Smooth muscle cell (in vitro differentiated cells): ENCODE measurements around the gene ZDHHC20. TPM values are rescaled to one million over a fixed set of nuclear protein-coding genes. Genes with fewer than 3 reads are reported as not detected.

Experiments used
- DNase-seq: peaks from one replicate; lab custom pipeline; 2025; ENCODE audit not compliant: unreplicated experiment; lab: John Stamatoyannopoulos, UW
- H2AFZ ChIP-seq: fragments of 200-600 bp; sonication (generic); 2 replicates; pipeline ENCODE4 v1.6.0; 2016; ENCODE audit warnings: antibody characterized with exemption, low read depth, mild to moderate bottlenecking
- H3F3A ChIP-seq: fragments of 200-600 bp; sonication (generic); 2 replicates; pipeline ENCODE4 v1.6.0; 2017; ENCODE audit warnings: antibody characterized with exemption, low read depth
- H3K27ac ChIP-seq: fragments of 200-600 bp; sonication (generic); 2 replicates; pipeline ENCODE4 v1.5.1; 2016; ENCODE audit warnings: low read depth, mild to moderate bottlenecking
- H3K27me3 ChIP-seq: fragments of 200-600 bp; sonication (generic); 2 replicates; pipeline ENCODE4 v1.6.1; 2016; ENCODE audit warnings: low read depth, mild to moderate bottlenecking
- H3K36me3 ChIP-seq: fragments of 200-600 bp; sonication (generic); 2 replicates; pipeline ENCODE4 v1.5.1; 2016; ENCODE audit warnings: low read depth
- H3K4me1 ChIP-seq: fragments of 200-600 bp; sonication (generic); 2 replicates; pipeline ENCODE4 v1.5.1; 2016; ENCODE audit warnings: low read depth
- H3K4me2 ChIP-seq: fragments of 200-600 bp; sonication (generic); 2 replicates; pipeline ENCODE4 v1.6.0; 2016; ENCODE audit warnings: mild to moderate bottlenecking
- H3K4me3 ChIP-seq: fragments of 200-600 bp; sonication (generic); 2 replicates; pipeline ENCODE4 v1.5.1; 2016; ENCODE audit warnings: mild to moderate bottlenecking
- H3K79me2 ChIP-seq: fragments of 200-600 bp; sonication (generic); 2 replicates; pipeline ENCODE4 v1.6.0; 2016; ENCODE audit warnings: low read depth, mild to moderate bottlenecking
- H3K9ac ChIP-seq: fragments of 200-600 bp; sonication (generic); 2 replicates; pipeline ENCODE4 v1.6.0; 2016; ENCODE audit warnings: low read depth
- H3K9me3 ChIP-seq: fragments of 200-600 bp; sonication (generic); replicated peaks from 2 replicates; pipeline ENCODE4 v1.5.1; 2016; ENCODE audit warnings: low read depth
- H4K20me1 ChIP-seq: fragments of 200-600 bp; sonication (generic); 2 replicates; pipeline ENCODE4 v1.6.0; 2016; ENCODE audit warnings: low read depth
- CTCF ChIP-seq: fragments of 200-600 bp; sonication (generic); IDR thresholded peaks from 2 replicates; pipeline ENCODE4 v1.5.1; 2017; ENCODE audit warnings: borderline replicate concordance, mild to moderate bottlenecking, antibody characterized with exemption; ENCODE audit not compliant: insufficient read depth, poor library complexity, severe bottlenecking
- WGBS: methylation state at CpG from one replicate; pipeline ENCODE4 v1.1.7; 2016; ENCODE audit warnings: low lambda C conversion rate; 5-methylcytosine and 5-hydroxymethylcytosine counted together
- polyA plus RNA-seq: library from polyadenylated mRNA; unstranded; fragments of >200 nt; fragmentation: Nextera tagmentation; extraction: Ambion mirVana; gene quantifications from 2 replicates; pipeline ENCODE4 v1.2.1, GENCODE V29; 2016
- total RNA-seq: library from RNA; depleted of rRNA; stranded (reverse); fragments of >200 nt; gene quantifications from 2 replicates; pipeline ENCODE4 v1.2.3, GENCODE V29; 2014

The ZDHHC20 gene
- total and polyA plus RNA-seq, 2 experiments from 2014 or later, result 24.2 to 198 TPM

- no peaks in the 10 kb centered on the region for H3K79me2 ChIP-seq
- no peaks in the 10 kb centered on the region for H4K20me1 ChIP-seq
- no peak overlapping the region for H3K4me3 ChIP-seq
- H3K4me2 ChIP-seq, result no peak overlapping the region
- no peak overlapping the region for H3K9ac ChIP-seq
- H2AFZ ChIP-seq, result no peak overlapping the region
- no peaks in the 10 kb centered on the region for H3F3A ChIP-seq
- no peaks in the 10 kb centered on the region for H3K9me3 ChIP-seq
- no peak for DNase-seq
- no peak for TF ChIP-seq CTCF
- H3K27ac ChIP-seq, result no peak overlapping the region
- H3K27me3 ChIP-seq, result no peaks in the 10 kb centered on the region
- no peaks in the 10 kb centered on the region for H3K4me1 ChIP-seq
- no peaks in the 10 kb centered on the region for H3K36me3 ChIP-seq
These were observed 11.7 kb upstream of the ZDHHC20 start for GRCh38 chr13:21470785-21471184.

GRCh38 chr13:21466527-21466926 lies 7.4 kb upstream of the ZDHHC20 start:
- H3F3A ChIP-seq, result no peaks in the 10 kb centered on the region
- no peaks in the 10 kb centered on the region for H3K4me1 ChIP-seq
- no peak overlapping the region for H3K4me2 ChIP-seq
- no peaks in the 10 kb centered on the region for H3K9me3 ChIP-seq
- H4K20me1 ChIP-seq, result no peaks in the 10 kb centered on the region
- DNase-seq, result no peak
- no peaks in the 10 kb centered on the region for H3K36me3 ChIP-seq
- H3K9ac ChIP-seq, result no peak overlapping the region
- no peak overlapping the region for H3K27ac ChIP-seq
- no peak for TF ChIP-seq CTCF
- H3K27me3 ChIP-seq, result no peaks in the 10 kb centered on the region
- no peak overlapping the region for H2AFZ ChIP-seq
- 71% methylated on average over 7 of the region's 7 CpGs for WGBS
- no peaks in the 10 kb centered on the region for H3K79me2 ChIP-seq
- no peak overlapping the region for H3K4me3 ChIP-seq

GRCh38 chr13:21465710-21466160 lies 6.6 kb upstream of the ZDHHC20 start:
- no peaks in the 10 kb centered on the region for H3K79me2 ChIP-seq
- no peaks in the 10 kb centered on the region for H3K27me3 ChIP-seq
- no peak for TF ChIP-seq CTCF
- no peak for DNase-seq
- H4K20me1 ChIP-seq, result no peaks in the 10 kb centered on the region
- no peak overlapping the region for H2AFZ ChIP-seq
- H3K4me3 ChIP-seq, result no peak overlapping the region
- H3K9me3 ChIP-seq, result no peaks in the 10 kb centered on the region
- 61% methylated on average over 9 of the region's 9 CpGs for WGBS
- no peak overlapping the region for H3K9ac ChIP-seq
- no peaks in the 10 kb centered on the region for H3K4me1 ChIP-seq
- H3F3A ChIP-seq, result no peaks in the 10 kb centered on the region
- H3K36me3 ChIP-seq, result no peaks in the 10 kb centered on the region
- H3K27ac ChIP-seq, result no peak overlapping the region
- no peak overlapping the region for H3K4me2 ChIP-seq

- Histone ChIP-seq H3F3A (no peaks in the 10 kb centered on the region), H3K27ac (no peak overlapping the region), H3K27me3 (no peaks in the 10 kb centered on the region), H3K4me2 (no peak overlapping the region), H4K20me1 (no peaks in the 10 kb centered on the region), H3K4me3 (no peak overlapping the region), H3K4me1 (no peaks in the 10 kb centered on the region), H3K9ac (no peak overlapping the region), H3K79me2 (peaks cover 3% of the 10 kb centered on the region), H2AFZ (no peak overlapping the region), H3K36me3 (no peaks in the 10 kb centered on the region), H3K9me3 (no peaks in the 10 kb centered on the region)
- no peak for DNase-seq
- TF ChIP-seq CTCF, result no peak
These were observed 4.3 kb upstream of the ZDHHC20 start for GRCh38 chr13:21463424-21463823.
